H9 (cell line): ENCODE results near the gene ADAR. TPM values are rescaled to one million over a fixed set of nuclear protein-coding genes. Genes with fewer than 3 reads are reported as not detected.

Experiments used
- DNase-seq: peaks from one replicate; pipeline ENCODE4 v3.0.0-alpha.2; 2017
- H2AFZ ChIP-seq: one replicate; pipeline ENCODE4 v1.6.1; 2013; ENCODE audit warnings: mild to moderate bottlenecking, low read length, control low read depth, moderate library complexity
- H2AK5ac ChIP-seq: 2 replicates; pipeline ENCODE4 v1.6.1; 2013; ENCODE audit warnings: low read length, control low read depth, mixed read lengths; ENCODE audit not compliant: insufficient read length
- H2BK120ac ChIP-seq: one replicate; pipeline ENCODE4 v1.6.1; 2013; ENCODE audit warnings: low read depth, mild to moderate bottlenecking, low read length, control low read depth, inconsistent platforms; ENCODE audit not compliant: poor library complexity, severe bottlenecking
- H2BK12ac ChIP-seq: 2 replicates; pipeline ENCODE4 v1.6.1; 2013; ENCODE audit warnings: low read length, control low read depth, mixed read lengths, low read depth; ENCODE audit not compliant: insufficient read length
- H2BK15ac ChIP-seq: 2 replicates; pipeline ENCODE4 v1.6.1; 2013; ENCODE audit warnings: low read depth, low read length, control low read depth
- H2BK20ac ChIP-seq: one replicate; pipeline ENCODE4 v1.6.1; 2013; ENCODE audit warnings: low read depth, mild to moderate bottlenecking, low read length, control low read depth, inconsistent platforms; ENCODE audit not compliant: poor library complexity, severe bottlenecking
- H2BK5ac ChIP-seq: 2 replicates; pipeline ENCODE4 v1.6.1; 2013; ENCODE audit warnings: low read length, control low read depth, mixed read lengths; ENCODE audit not compliant: insufficient read length
- H3K14ac ChIP-seq: 2 replicates; pipeline ENCODE4 v1.6.1; 2013; ENCODE audit warnings: low read length, control low read depth; ENCODE audit not compliant: insufficient read depth
- H3K18ac ChIP-seq: 2 replicates; pipeline ENCODE4 v1.6.1; 2013; ENCODE audit warnings: low read depth, mild to moderate bottlenecking, mixed read lengths, low read length, control low read depth; ENCODE audit not compliant: insufficient read length
- H3K23ac ChIP-seq: 2 replicates; pipeline ENCODE4 v1.6.1; 2013; ENCODE audit warnings: low read length, control low read depth, mixed read lengths, low read depth; ENCODE audit not compliant: insufficient read length
- H3K23me2 ChIP-seq: 2 replicates; pipeline ENCODE4 v1.6.1; 2013; ENCODE audit warnings: low read depth, mild to moderate bottlenecking, mixed read lengths, low read length, control low read depth; ENCODE audit not compliant: insufficient read length, poor library complexity, severe bottlenecking
- H3K27ac ChIP-seq: 2 replicates; pipeline ENCODE4 v1.5.1; 2013; ENCODE audit warnings: low read length, control low read depth, mixed read lengths, low read depth; ENCODE audit not compliant: insufficient read length
- H3K27me3 ChIP-seq: 2 replicates; pipeline ENCODE4 v1.6.1; 2013; ENCODE audit warnings: low read length, control low read depth, inconsistent platforms; ENCODE audit not compliant: insufficient read depth
- H3K4ac ChIP-seq: 2 replicates; pipeline ENCODE4 v1.6.1; 2013; ENCODE audit warnings: low read depth, mild to moderate bottlenecking, control low read depth, inconsistent platforms, low read length, moderate library complexity
- H3K4me1 ChIP-seq: 2 replicates; pipeline ENCODE4 v1.6.1; 2013; ENCODE audit warnings: low read length, control low read depth, inconsistent platforms; ENCODE audit not compliant: insufficient read depth
- H3K4me2 ChIP-seq: 2 replicates; pipeline ENCODE4 v1.6.1; 2013; ENCODE audit warnings: low read length, control low read depth, mixed read lengths; ENCODE audit not compliant: insufficient read length, insufficient read depth
- H3K56ac ChIP-seq: 2 replicates; pipeline ENCODE4 v1.6.1; 2013; ENCODE audit warnings: low read depth, mild to moderate bottlenecking, mixed read lengths, low read length, control low read depth; ENCODE audit not compliant: insufficient read length
- H3K79me1 ChIP-seq: 2 replicates; pipeline ENCODE4 v1.6.1; 2013; ENCODE audit warnings: low read depth, mild to moderate bottlenecking, moderate library complexity, low read length, control low read depth, inconsistent platforms; ENCODE audit not compliant: insufficient read depth, poor library complexity, severe bottlenecking
- H3K79me2 ChIP-seq: 2 replicates; pipeline ENCODE4 v1.6.1; 2013; ENCODE audit warnings: low read length, control low read depth, inconsistent platforms; ENCODE audit not compliant: insufficient read depth
- H3K9ac ChIP-seq: 2 replicates; pipeline ENCODE4 v1.6.1; 2013; ENCODE audit warnings: low read length, control low read depth, mixed read lengths; ENCODE audit not compliant: insufficient read length; ENCODE audit errors: extremely low read depth
- H3K9me3 ChIP-seq: one replicate; pipeline ENCODE4 v1.6.1; 2013; ENCODE audit warnings: low read depth, low read length, inconsistent platforms; ENCODE audit not compliant: control insufficient read depth
- H3T11ph ChIP-seq: one replicate; pipeline ENCODE4 v1.6.1; 2013; ENCODE audit warnings: mild to moderate bottlenecking, low read length, control low read depth, inconsistent platforms
- H4K20me1 ChIP-seq: one replicate; pipeline ENCODE4 v1.6.1; 2013; ENCODE audit not compliant: control insufficient read depth, insufficient read length, insufficient read depth
- H4K5ac ChIP-seq: 2 replicates; pipeline ENCODE4 v1.6.1; 2013; ENCODE audit warnings: low read depth, mild to moderate bottlenecking, mixed read lengths, low read length, control low read depth; ENCODE audit not compliant: insufficient read length
- H4K8ac ChIP-seq: replicated peaks from 2 replicates; pipeline ENCODE4 v1.6.1; 2013; ENCODE audit warnings: low read length, control low read depth, mixed read lengths, low read depth; ENCODE audit not compliant: insufficient read length
- H4K91ac ChIP-seq: 2 replicates; pipeline ENCODE4 v1.6.1; 2013; ENCODE audit warnings: low read depth, mild to moderate bottlenecking, moderate library complexity, mixed read lengths, low read length, control low read depth; ENCODE audit not compliant: insufficient read length
- H3K27ac Mint-ChIP-seq, 3 experiments: 2 replicates in 2 of 3; 3 replicates in 1 of 3; pipeline ENCODE4 v1.8.0; 2020 to 2021; ENCODE audit warnings: mixed read lengths in 3 of 3, mild to moderate bottlenecking in 1 of 3, moderate library complexity in 1 of 3
- H3K27me3 Mint-ChIP-seq: 2 replicates; pipeline ENCODE4 v1.8.0; 2021; ENCODE audit warnings: low read depth, mild to moderate bottlenecking, moderate library complexity, mixed read lengths
- H3K36me3 Mint-ChIP-seq, 3 experiments: 2 replicates in 2 of 3; 3 replicates in 1 of 3; pipeline ENCODE4 v1.8.0; 2020 to 2021; ENCODE audit warnings: low read depth in 3 of 3, mixed read lengths in 3 of 3; ENCODE audit not compliant: insufficient read depth in 1 of 3
- H3K4me1 Mint-ChIP-seq, 2 experiments: 2 replicates each; pipeline ENCODE4 v1.8.0; 2020; ENCODE audit warnings: mixed read lengths in 2 of 2
- H3K4me3 Mint-ChIP-seq, 2 experiments: 2 replicates in 1 of 2; 3 replicates in 1 of 2; pipeline ENCODE4 v1.8.0; 2020 to 2021; ENCODE audit warnings: mild to moderate bottlenecking in 2 of 2, mixed read lengths in 2 of 2, moderate library complexity in 1 of 2
- H3K9me3 Mint-ChIP-seq, 2 experiments: 2 replicates in 1 of 2; 3 replicates in 1 of 2; pipeline ENCODE4 v1.8.0; 2020; ENCODE audit warnings: mild to moderate bottlenecking in 2 of 2, mixed read lengths in 2 of 2, moderate library complexity in 1 of 2
- CTCF ChIP-seq: fragments of 200-600 bp; sonication (generic); conservative IDR thresholded peaks from 3 replicates; pipeline ENCODE4 v1.8.0; 2021; ENCODE audit warnings: antibody characterized with exemption, mild to moderate bottlenecking
- WGBS: extraction: QIAGEN DNeasy Blood & Tissue Kit; methylation state at CpG from one replicate; pipeline ENCODE4 v1.1.7; 2013; ENCODE audit warnings: missing lambda C conversion rate, low lambda C conversion rate, mixed read lengths; ENCODE audit not compliant: insufficient read length; ENCODE audit errors: extremely low coverage; 5-methylcytosine and 5-hydroxymethylcytosine counted together
- total RNA-seq: library from RNA; stranded (reverse); gene quantifications from 2 replicates; pipeline ENCODE4 v1.2.1, GENCODE V29; 2021

Gene ADAR
- total RNA-seq, 1 experiment from 2014 or later: 236 TPM

- H3K4ac ChIP-seq: no peak overlapping the region; the same call in 1 of the 2 replicates
- peaks cover 5% of the 10 kb centered on the region for H3K79me1 ChIP-seq
- no peaks in the 10 kb centered on the region for H3K9me3 ChIP-seq
- H3K18ac ChIP-seq: peak overlapping the region; percentile 95
- H3K14ac ChIP-seq: peak overlapping the region; percentile 92
- no peak overlapping the region for H2BK12ac ChIP-seq
- peaks cover 7% of the 10 kb centered on the region for H3K23me2 ChIP-seq
- no peaks in the 10 kb centered on the region for H4K20me1 ChIP-seq
- WGBS: no CpG with 5 or more reads among the region's 70 CpGs
- H3K27me3 ChIP-seq: no peaks in the 10 kb centered on the region
- no peak overlapping the region for H3K56ac ChIP-seq
- peak overlapping the region; percentile 88 for H2BK5ac ChIP-seq
- peak overlapping the region; percentile 78 for H2AFZ ChIP-seq
- H3K9me3 Mint-ChIP-seq: peaks cover 21 to 22% of the 10 kb centered on the region in 2 experiments
- H2AK5ac ChIP-seq: no peak overlapping the region
- H3K36me3 Mint-ChIP-seq: peaks cover 10 to 32% (median 29%) of the 10 kb centered on the region in 3 experiments
- no peak for TF ChIP-seq CTCF
- H2BK15ac ChIP-seq: no peak overlapping the region
- no peak overlapping the region for H3K23ac ChIP-seq
- peaks cover 31% of the 10 kb centered on the region; the same call in 1 of the 2 replicates for H3K79me2 ChIP-seq
- H3K27ac Mint-ChIP-seq: peak overlapping the region; percentile 94 to 100 (median 100)
- H3K4me3 Mint-ChIP-seq: peak overlapping the region; percentile 95 to 98
- H3K9ac ChIP-seq: peak overlapping the region; percentile 92
- no peaks in the 10 kb centered on the region for H3K4me1 ChIP-seq
- peak; percentile 88 for DNase-seq
- H3T11ph ChIP-seq: no peak overlapping the region
- H4K5ac ChIP-seq: peak overlapping the region; percentile 77
- H2BK20ac ChIP-seq: no peak overlapping the region
- H3K27ac ChIP-seq: peak overlapping the region; percentile 42
- no peak overlapping the region for H4K8ac ChIP-seq
- peak overlapping the region; percentile 80 for H3K4me2 ChIP-seq
- H2BK120ac ChIP-seq: no peak overlapping the region
- H3K27me3 Mint-ChIP-seq: peaks cover 11% of the 10 kb centered on the region
- H3K4me1 Mint-ChIP-seq: peaks cover 14 to 18% of the 10 kb centered on the region in 2 experiments
- no peak overlapping the region for H4K91ac ChIP-seq
These were observed 19.5 kb upstream of the ADAR start for GRCh38 chr1:154627257-154628120.
